ENCODE results near the gene TACO1. TPM values are rescaled to one million over a fixed set of nuclear protein-coding genes. Genes with fewer than 3 reads are reported as not detected.
A peak's percentile ranks its signal among the peaks of the same experiment; 100 is the strongest.

TACO1 gene
- total RNA-seq = 15.3 TPM

DNA sequence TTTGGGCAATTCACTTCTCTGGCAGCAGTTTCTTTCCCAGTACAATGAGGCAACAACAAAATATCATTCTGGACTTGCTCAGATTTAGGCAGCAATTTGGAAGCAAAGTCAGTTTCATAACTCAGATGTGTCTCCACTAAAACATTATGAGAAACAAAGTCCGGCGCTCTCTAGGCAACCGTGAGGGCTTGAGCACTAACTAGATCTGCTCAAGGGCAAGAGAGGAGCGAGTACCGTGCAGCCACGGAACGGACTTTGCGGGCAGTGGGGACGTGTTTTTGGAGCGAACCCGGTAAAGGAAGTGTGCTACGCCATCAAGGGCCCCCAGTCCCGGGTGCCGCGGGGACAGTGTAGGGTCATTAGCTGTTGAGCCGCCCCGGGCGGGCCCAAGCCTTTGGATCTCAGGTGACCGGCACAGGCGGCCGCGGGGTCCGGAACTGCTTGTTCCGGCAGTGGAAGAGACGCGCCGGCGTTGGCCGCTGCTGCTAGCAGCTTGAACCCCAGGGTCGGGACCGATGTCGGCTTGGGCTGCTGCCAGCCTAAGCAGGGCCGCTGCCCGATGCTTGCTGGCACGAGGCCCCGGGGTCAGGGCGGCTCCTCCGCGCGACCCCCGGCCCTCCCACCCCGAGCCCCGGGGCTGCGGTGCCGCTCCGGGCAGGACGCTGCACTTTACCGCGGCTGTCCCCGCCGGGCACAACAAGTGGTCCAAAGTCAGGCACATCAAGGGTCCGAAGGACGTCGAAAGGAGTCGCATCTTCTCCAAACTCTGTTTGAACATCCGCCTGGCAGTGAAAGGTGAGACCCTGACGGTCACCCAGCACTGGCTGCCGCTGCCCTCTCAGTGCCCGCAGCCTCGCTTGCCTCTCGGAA, at the start of gene TACO1:
Gene TACO1 (plus strand): TSS at position 327 of the 870 bp plus-strand sequence. CDS start 189 bp downstream, at position 516.
- Histone ChIP-seq H3K9me3 (ENCODE audit: low read depth, low read length) (no peaks in the 10 kb centered on the region), H3K4me3 (ENCODE audit: low read length) (peak within 1 kb of the TSS; percentile 93), H3K4me1 (ENCODE audit: insufficient read depth, low read length) (peaks cover 39% of the 10 kb centered on the region), H3K27me3 (ENCODE audit: insufficient read depth, low read length) (no peaks in the 10 kb centered on the region)

DNA sequence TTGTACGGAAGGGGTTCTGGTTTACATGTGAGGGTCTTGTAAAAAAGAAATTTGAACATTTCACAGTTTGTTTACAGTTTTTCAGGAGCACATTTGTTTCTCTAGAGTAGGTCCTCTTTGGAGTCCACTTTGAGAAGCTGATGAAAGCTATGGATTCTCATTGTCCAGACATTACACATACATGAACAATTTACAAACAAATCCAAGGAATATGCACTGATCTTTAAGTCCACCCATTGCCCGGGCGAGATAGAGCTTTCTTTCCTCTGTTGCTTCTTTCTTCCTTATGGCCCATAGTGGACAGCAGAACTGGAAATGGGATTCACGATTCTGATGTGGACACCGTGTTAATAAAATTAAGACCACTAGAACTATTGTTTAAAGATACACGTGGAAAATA, 48.5 kb upstream of the TACO1 start:
- Histone ChIP-seq H3K4me1 (ENCODE audit: insufficient read depth, low read length) (peaks cover 52% of the 10 kb centered on the region), H3K27me3 (ENCODE audit: insufficient read depth, low read length) (no peaks in the 10 kb centered on the region), H3K4me3 (ENCODE audit: low read length) (no peak overlapping the region), H3K9me3 (ENCODE audit: low read depth, low read length) (no peaks in the 10 kb centered on the region)

DNA sequence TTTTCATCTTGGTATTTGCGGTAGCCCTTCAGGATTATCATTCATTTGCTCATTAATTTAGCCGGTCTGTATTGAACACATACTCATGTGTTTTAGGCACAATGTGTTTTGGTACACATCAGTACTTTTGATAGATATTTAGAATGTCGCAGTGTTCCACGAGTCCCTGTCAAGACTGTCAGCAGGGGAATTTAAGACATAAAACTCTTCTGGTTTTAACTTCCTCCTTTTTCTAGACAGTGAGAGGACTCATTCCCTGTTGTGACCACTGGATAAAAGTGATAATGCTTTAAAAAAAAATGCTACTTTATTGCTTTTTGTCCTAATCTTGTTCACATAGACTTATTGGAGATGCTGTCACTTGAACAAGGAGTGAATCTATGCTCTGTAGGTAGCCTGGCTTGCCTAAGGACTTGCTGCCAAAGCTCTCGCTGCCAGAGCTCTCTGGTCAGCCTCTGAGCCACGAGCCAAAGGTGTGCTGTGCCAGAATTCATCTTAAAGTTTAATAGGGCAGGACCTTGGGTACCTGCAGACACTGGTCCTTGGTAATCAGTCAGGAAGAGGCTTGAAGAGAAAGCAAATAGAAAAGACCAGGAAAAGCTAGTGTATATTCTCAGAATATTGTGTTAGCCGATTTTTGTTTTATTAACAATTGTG, 45.1 kb upstream of the TACO1 start:
- Histone ChIP-seq H3K9me3 (ENCODE audit: low read depth, low read length) (no peaks in the 10 kb centered on the region), H3K4me1 (ENCODE audit: insufficient read depth, low read length) (peaks cover 43% of the 10 kb centered on the region), H3K4me3 (ENCODE audit: low read length) (no peak overlapping the region), H3K27me3 (ENCODE audit: insufficient read depth, low read length) (no peaks in the 10 kb centered on the region)

DNA sequence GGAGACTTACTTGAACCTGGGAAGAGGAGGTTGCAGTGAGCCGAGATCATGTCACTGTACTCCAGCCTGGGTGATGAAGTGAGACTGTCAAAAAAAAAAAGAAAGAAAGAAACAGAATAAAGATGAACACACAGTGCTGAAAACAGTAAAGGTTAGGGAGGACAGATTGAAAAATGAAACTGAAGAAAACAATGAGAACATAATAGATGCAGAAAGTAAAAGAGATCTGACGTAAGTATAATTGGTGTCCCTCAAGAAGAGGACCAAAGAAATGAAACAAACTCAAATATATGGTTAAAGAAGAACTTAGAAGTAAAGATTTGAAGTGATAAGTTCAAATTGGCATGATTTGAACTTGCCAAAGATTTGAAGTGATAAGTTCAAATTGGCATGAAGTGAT, 43.3 kb upstream of the TACO1 start:
- peaks cover 34% of the 10 kb centered on the region for H3K4me1 ChIP-seq (ENCODE audit: insufficient read depth, low read length)
- no peaks in the 10 kb centered on the region for H3K9me3 ChIP-seq (ENCODE audit: low read depth, low read length)
- no peaks in the 10 kb centered on the region for H3K27me3 ChIP-seq (ENCODE audit: insufficient read depth, low read length)
- no peak overlapping the region for H3K4me3 ChIP-seq (ENCODE audit: low read length)

DNA sequence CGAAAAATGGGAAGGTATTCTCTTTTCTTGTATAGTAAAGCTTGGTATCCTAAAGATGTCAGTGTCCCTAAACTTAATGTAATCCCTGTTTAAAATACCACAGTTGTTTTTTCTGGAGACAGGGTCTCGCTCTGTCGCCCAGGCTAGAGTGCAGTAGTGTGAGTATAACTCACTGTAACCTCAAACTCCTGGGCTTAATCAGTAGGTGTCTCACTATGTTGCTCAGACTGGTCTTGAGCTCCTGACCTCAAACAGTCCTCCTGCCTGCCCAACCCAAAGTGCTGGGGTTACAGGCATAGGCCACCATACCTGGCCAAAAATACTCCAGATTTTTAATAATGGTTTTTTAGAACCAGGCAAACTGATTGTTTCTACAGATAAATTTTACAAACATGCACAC, 42.3 kb upstream of the TACO1 start:
- H3K4me3 ChIP-seq (ENCODE audit: low read length) = no peak overlapping the region
- H3K9me3 ChIP-seq (ENCODE audit: low read depth, low read length) = no peaks in the 10 kb centered on the region
- H3K27me3 ChIP-seq (ENCODE audit: insufficient read depth, low read length) = no peaks in the 10 kb centered on the region
- peaks cover 29% of the 10 kb centered on the region for H3K4me1 ChIP-seq (ENCODE audit: insufficient read depth, low read length)

DNA sequence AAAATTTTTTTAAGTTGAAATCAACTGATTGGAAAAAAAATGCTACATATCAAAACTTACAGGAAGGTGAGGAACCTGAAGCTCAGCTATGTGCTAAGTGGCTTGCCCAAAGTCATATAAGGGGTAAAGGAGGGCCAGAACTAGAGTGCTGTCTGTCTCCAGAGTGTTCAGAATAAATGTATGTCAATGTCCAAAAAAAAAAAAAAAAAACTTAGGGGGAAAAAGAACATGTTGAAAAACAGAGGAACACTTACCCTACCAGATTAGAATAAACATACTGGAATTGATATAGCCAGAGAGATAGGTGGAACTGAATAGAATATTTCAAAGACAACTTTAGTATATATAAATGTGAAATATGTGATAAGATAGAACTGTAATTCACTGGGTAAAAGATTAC, 38.9 kb upstream of the TACO1 start:
- no peaks in the 10 kb centered on the region for H3K9me3 ChIP-seq (ENCODE audit: low read depth, low read length)
- peaks cover 11% of the 10 kb centered on the region for H3K4me1 ChIP-seq (ENCODE audit: insufficient read depth, low read length)
- H3K4me3 ChIP-seq (ENCODE audit: low read length) = no peak overlapping the region
- H3K27me3 ChIP-seq (ENCODE audit: insufficient read depth, low read length) = no peaks in the 10 kb centered on the region

DNA sequence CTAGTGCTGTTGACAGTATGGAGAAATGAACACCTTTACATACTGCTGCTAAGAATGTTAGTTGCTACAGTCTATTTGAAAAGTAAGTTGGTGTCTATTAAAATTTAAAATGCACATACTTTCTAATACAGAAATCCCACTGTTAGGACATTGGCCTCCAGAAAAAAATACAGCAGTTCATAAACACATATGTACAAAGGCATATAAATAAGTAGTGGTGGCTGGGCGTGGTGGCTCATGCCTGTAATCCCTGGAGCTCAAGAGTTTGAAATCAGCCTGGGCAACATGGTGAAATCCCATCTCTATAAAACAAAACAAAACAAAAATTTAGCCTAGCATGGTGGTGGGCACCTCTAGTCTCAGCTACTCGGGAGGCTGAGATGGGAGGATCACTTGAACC, 37.4 kb upstream of the TACO1 start:
- no peaks in the 10 kb centered on the region for H3K9me3 ChIP-seq (ENCODE audit: low read depth, low read length)
- no peak overlapping the region for H3K4me3 ChIP-seq (ENCODE audit: low read length)
- peaks cover 7% of the 10 kb centered on the region for H3K4me1 ChIP-seq (ENCODE audit: insufficient read depth, low read length)
- no peaks in the 10 kb centered on the region for H3K27me3 ChIP-seq (ENCODE audit: insufficient read depth, low read length)

DNA sequence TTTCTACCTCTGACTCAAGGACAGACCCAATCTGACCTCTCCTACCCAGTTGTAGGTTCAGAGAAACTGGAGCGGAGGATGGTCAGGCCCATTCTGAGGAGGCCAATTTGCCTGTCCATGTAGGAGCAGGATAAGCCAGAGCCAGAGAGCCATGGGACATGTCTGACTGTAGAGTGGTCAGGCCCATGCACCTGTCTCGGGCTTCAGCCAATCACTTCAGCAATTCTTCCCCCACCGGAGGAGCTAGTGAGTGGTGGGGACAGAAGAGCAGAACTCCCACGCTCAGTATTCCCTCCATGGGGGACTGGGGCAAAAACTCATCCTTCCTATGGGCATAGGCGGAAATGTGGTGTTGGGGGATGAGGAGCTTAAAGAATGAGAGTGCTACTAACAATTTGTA, 36.1 kb upstream of the TACO1 start:
- H3K27me3 ChIP-seq (ENCODE audit: insufficient read depth, low read length) = no peaks in the 10 kb centered on the region
- H3K9me3 ChIP-seq (ENCODE audit: low read depth, low read length) = no peaks in the 10 kb centered on the region
- H3K4me1 ChIP-seq (ENCODE audit: insufficient read depth, low read length) = peaks cover 7% of the 10 kb centered on the region
- no peak overlapping the region for H3K4me3 ChIP-seq (ENCODE audit: low read length)

DNA sequence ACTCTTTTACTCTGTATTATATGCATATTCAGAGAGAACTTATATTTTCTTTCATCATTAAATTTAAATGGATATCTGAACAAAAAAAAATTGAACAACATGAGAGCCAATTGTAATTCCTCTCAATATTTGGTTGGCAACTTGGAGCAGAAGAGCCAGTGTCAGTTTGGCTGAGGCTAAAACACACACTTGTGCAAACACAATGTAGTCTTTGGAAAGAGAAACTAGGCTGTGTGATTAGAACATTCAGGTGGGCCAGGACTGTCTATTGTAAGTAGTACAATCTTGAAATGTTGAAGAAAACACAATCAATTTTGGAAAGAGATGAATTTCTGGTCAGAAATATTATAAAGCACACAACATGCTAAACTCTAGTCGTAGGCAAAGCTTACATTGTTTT, 33.5 kb upstream of the TACO1 start:
- Histone ChIP-seq H3K4me3 (ENCODE audit: low read length) (no peak overlapping the region), H3K4me1 (ENCODE audit: insufficient read depth, low read length) (peaks cover 4% of the 10 kb centered on the region), H3K27me3 (ENCODE audit: insufficient read depth, low read length) (no peaks in the 10 kb centered on the region), H3K9me3 (ENCODE audit: low read depth, low read length) (no peaks in the 10 kb centered on the region)

DNA sequence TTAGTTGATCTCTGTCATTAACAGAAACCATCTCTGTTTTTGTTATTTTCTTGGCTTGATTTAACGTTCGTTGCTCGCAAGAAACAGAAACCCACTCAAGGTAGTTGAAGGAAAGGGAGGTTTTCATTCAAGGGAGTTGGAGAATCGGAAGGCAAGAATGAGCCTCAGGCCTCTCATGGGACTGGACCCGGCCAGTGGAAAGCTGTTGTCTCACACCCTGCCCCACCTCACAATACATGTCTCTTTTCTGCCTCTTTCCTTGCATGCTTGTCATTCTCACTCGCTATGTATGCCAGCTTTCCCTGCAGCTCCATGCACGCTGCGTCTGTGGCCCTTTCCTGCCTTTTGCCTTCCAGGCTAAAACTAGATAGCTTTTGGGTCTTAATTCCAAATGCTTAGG, 32.1 kb upstream of the TACO1 start:
- H3K9me3 ChIP-seq (ENCODE audit: low read depth, low read length) = no peaks in the 10 kb centered on the region
- no peaks in the 10 kb centered on the region for H3K27me3 ChIP-seq (ENCODE audit: insufficient read depth, low read length)

DNA sequence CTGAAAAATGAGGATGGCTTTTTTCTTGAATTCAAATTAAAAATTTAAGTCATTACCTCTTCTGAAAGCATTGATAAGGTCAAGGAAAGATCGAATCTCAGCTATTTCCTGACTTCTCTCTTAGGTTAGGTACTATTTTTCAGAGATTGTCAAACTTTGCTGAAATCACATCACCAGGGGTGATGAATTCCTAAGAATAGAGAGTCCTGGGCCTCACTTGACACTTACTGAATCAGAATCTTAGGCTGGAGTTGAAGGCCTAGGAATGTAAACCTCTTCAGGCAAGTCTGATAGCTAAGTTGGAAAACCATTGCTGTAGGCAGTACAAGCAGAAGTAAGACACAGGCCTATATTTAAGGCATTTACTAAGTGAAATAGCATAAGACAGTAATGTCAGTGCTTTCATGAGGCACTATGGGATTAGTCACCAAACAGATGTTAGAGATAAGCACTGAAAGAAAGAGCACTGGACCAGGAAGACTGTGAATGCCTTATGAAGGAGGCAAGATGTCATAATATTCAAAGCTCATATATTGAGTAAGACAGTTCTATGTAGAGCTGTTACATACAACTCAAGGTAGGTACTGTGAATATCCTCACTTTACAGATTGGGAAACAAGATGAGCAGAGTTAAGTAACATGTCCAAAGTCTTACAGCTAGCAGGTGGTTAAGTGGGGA, 28.9 kb upstream of the TACO1 start:
- Histone ChIP-seq H3K27me3 (ENCODE audit: insufficient read depth, low read length) (no peaks in the 10 kb centered on the region), H3K4me3 (ENCODE audit: low read length) (no peak overlapping the region), H3K9me3 (ENCODE audit: low read depth, low read length) (no peaks in the 10 kb centered on the region), H3K4me1 (ENCODE audit: insufficient read depth, low read length) (no peaks in the 10 kb centered on the region)

More for the DNA sequence above, 32.1 kb upstream of the TACO1 start:
- Histone ChIP-seq H3K4me3 (ENCODE audit: low read length) (no peak overlapping the region), H3K4me1 (ENCODE audit: insufficient read depth, low read length) (no peaks in the 10 kb centered on the region)

DNA sequence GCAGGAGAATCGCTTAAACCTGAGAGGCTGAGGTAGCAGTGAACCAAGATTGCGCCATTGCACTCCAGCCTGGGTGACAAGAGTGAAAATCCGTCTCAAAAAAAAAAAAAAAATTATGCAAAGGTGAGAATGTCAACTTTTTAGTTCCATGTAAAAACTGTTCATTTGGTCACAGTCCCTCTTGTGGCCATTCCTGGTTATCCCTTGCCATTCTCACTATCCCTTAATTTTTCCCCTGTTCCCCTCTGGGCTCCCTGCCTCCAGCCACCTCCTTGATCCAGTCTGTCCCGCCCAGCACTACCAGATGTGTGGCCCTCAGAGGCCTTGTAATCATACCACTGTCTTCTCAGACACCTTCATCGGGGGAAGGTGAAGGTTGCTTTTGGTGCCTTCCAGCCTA, 27.1 kb upstream of the TACO1 start:
- H3K4me3 ChIP-seq (ENCODE audit: low read length) = no peak overlapping the region

DNA sequence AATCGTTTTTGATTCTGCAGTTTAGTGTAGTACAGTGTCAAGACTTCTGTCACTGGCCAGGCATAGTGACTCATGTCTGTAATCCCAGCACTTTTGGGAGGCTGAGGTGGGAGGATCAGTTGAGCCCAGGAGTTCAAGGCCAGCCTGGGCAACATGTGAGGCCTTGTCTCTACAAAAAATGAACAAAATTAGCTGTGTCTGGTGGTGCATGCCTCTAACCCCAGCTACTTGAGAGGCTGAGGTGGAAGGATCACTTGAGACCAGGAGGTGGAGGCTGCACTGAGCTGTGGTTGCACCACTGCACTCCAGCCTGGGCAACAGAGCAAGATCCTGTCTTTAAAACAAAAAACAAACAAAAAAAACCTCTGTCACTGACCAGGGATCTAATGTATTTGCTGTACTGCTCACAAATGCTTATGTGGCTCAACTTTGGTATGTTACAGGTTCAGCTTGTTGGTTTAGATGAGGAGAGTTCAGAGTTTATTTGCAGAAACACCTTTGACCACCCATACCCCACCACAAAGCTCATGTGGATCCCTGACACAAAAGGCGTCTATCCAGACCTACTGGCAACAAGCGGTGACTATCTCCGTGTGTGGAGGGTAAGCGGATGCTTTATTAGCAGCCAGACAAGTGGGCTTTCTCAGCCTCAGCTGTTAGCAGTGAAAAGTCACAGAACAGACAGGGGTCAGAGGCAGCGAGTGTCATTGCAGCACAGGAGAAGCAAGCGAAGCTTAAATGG, 22.5 kb upstream of the TACO1 start:
- no peaks in the 10 kb centered on the region for H3K9me3 ChIP-seq (ENCODE audit: low read depth, low read length)
- H3K4me1 ChIP-seq (ENCODE audit: insufficient read depth, low read length) = no peaks in the 10 kb centered on the region

More for the DNA sequence above, 27.1 kb upstream of the TACO1 start:
- Histone ChIP-seq H3K9me3 (ENCODE audit: low read depth, low read length) (no peaks in the 10 kb centered on the region), H3K4me1 (ENCODE audit: insufficient read depth, low read length) (no peaks in the 10 kb centered on the region), H3K27me3 (ENCODE audit: insufficient read depth, low read length) (no peaks in the 10 kb centered on the region)

DNA sequence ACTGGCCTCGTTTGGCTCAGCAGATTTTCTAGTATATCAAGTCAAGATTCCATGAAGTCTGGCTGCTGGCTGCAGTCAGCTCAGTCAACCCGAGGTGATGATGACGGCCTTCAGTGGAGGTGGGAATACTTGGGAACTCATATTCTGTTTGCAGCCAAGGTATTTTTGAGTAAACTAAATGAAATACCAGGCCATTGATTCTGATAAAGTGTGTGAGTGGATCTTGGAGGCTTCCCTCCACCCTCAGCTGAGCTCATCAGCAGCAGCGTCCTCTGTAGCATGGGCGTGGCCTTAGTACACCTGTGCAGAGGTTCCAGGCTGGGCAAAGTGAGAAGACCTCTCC, 22.0 kb upstream of the TACO1 start:
- Histone ChIP-seq H3K27me3 (ENCODE audit: insufficient read depth, low read length) (no peaks in the 10 kb centered on the region), H3K4me3 (ENCODE audit: low read length) (no peak overlapping the region), H3K4me1 (ENCODE audit: insufficient read depth, low read length) (no peaks in the 10 kb centered on the region), H3K9me3 (ENCODE audit: low read depth, low read length) (no peaks in the 10 kb centered on the region)

More for the DNA sequence above, 22.5 kb upstream of the TACO1 start:
- H3K4me3 ChIP-seq (ENCODE audit: low read length) = no peak overlapping the region
- no peaks in the 10 kb centered on the region for H3K27me3 ChIP-seq (ENCODE audit: insufficient read depth, low read length)

DNA sequence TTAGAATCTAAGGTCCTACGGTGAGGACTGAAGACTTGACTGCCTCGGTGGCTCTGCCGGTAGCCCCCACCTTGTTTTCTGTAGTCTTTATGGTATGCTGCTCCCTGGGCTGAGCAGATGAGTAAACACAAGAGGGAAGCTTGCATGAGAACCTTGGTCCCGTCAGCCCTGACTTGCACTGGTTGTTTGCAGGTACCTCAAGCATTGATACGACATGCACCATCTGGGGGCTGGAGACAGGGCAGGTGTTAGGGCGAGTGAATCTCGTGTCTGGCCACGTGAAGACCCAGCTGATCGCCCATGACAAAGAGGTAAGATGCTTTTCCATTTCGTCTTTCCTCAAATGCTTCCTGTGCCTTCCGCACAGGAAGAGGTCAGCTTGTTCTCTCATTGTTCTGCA, 21.1 kb upstream of the TACO1 start:
- Histone ChIP-seq H3K4me1 (ENCODE audit: insufficient read depth, low read length) (no peaks in the 10 kb centered on the region), H3K4me3 (ENCODE audit: low read length) (no peak overlapping the region), H3K27me3 (ENCODE audit: insufficient read depth, low read length) (no peaks in the 10 kb centered on the region), H3K9me3 (ENCODE audit: low read depth, low read length) (no peaks in the 10 kb centered on the region)

Measured in mononuclear cell (primary cell).